ENCODE data around the gene REG4. TPM values are rescaled to one million over a fixed set of nuclear protein-coding genes. Genes with fewer than 3 reads are reported as not detected.

Gene REG4
- total and polyA plus RNA-seq, 2 donors (not counting 3 experiments of a cell fraction or from before 2014, with no cell fraction given): not detected

DNA sequence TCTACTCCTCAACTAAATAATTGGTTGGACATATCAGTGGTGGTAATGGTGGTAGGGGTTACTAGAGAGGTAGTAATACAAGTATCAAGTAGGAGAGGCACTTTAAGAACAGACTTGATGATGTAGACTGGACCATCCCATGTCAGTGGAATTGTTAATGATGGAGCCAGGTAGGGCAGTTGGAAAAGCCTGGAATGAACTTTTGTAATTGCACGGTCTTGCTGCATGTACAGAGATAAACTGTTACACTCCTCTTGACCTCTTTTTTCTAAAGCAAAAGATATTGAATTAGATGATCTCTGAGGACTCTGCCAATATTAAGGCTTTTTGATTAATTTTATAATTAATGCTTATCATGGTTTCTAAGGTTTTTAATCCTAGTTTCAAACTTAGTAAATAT lies 48.3 kb downstream of the REG4 start:
- H3K27ac ChIP-seq (ENCODE audit: insufficient read depth, low read depth, low read length): no peak overlapping the region
- no peaks in the 10 kb centered on the region for H3K36me3 ChIP-seq (ENCODE audit: control insufficient read depth in 2 of 2, extremely low read depth in 1 of 2, insufficient read depth in 2 of 2, low read length in 2 of 2)
- H3K9me3 ChIP-seq (replicated peaks; ENCODE audit: control insufficient read depth, insufficient read depth, low read length): no peaks in the 10 kb centered on the region
- POLR2A ChIA-PET: no interaction called here
- no peaks in the 10 kb centered on the region for H3K4me1 ChIP-seq (ENCODE audit: control insufficient read depth, extremely low read depth, insufficient read depth, low read length)
- FAIRE-seq (no peak), DNase-seq (ENCODE audit: low read depth, low spot score) (no peak)
- no peaks in the 10 kb centered on the region for H3K9me1 ChIP-seq (replicated peaks; ENCODE audit: control insufficient read depth, extremely low read depth, insufficient read depth, low read length)
- H3K9ac ChIP-seq (replicated peaks; ENCODE audit: extremely low read depth, insufficient read depth, low read length): no peak overlapping the region
- dilution Hi-C loops (cut with MboI; ENCODE audit: extremely low pct_ligation_motif_present, low sequenced_read_pairs) (no loop called here), intact Hi-C loops (cut with micrococcal nuclease) (no loop called here)
- H3K27me3 ChIP-seq (ENCODE audit: control insufficient read depth in 2 of 2, insufficient read depth in 2 of 2, low read length in 2 of 2): peaks cover 10% of the 10 kb centered on the region in 2 experiments
- no peak for TF ChIP-seq MAX (IDR thresholded peaks at IDR 0.05; ENCODE audit: insufficient read depth, insufficient read length)
- TF ChIP-seq EZH2 (IDR thresholded peaks at IDR 0.05; ENCODE audit: borderline replicate concordance, low read depth, low read length, severe bottlenecking): no peak
- TF ChIP-seq FOS (IDR thresholded peaks at IDR 0.05; ENCODE audit: borderline replicate concordance, insufficient read depth, low read length): no peak
- no peak for TF ChIP-seq JUN (IDR thresholded peaks at IDR 0.05; ENCODE audit: borderline replicate concordance, insufficient read depth, insufficient read length, low read depth)
- no peak for TF ChIP-seq MYC (IDR thresholded peaks at IDR 0.05; ENCODE audit: low read depth, low read length)
- no peak for TF ChIP-seq CTCF (IDR thresholded peaks at IDR 0.05; ENCODE audit: extremely low read depth in 1 of 2, insufficient read depth in 1 of 2, low read depth in 1 of 2, low read length in 2 of 2)
- TF ChIP-seq GATA2 (IDR thresholded peaks at IDR 0.05; ENCODE audit: insufficient read depth, insufficient read length, low read depth, low read length): no peak
- TF ChIP-seq POLR2AphosphoS5 (IDR thresholded peaks at IDR 0.05; ENCODE audit: insufficient read depth, low read depth, low read length): no peak
- no peak for TF ChIP-seq POLR2A (IDR thresholded peaks at IDR 0.05; ENCODE audit: low read depth, low read length)
- H2AFZ ChIP-seq (ENCODE audit: low read depth, low read length): no peak overlapping the region
- H3K4me3 ChIP-seq (replicated peaks in 1 of 3; ENCODE audit: insufficient read depth in 1 of 3, low read depth in 1 of 3, low read length in 3 of 3): no peak overlapping the region
- no peaks in the 10 kb centered on the region for H3K79me2 ChIP-seq (ENCODE audit: control insufficient read depth, insufficient read depth, low read length)
- no peak overlapping the region for H3K4me2 ChIP-seq (ENCODE audit: insufficient read depth, low read length)
- no peaks in the 10 kb centered on the region for H4K20me1 ChIP-seq (replicated peaks; ENCODE audit: control insufficient read depth, extremely low read depth, insufficient read depth, low read length)
- no TSS peak for BruUV-seq (replicated peaks)
- CTCF ChIA-PET: no interaction called here
